Thymus (tissue), 11 donors: ENCODE data around the gene PRTG. TPM values are rescaled to one million over a fixed set of nuclear protein-coding genes. Genes with fewer than 3 reads are reported as not detected.
A peak's percentile ranks its signal among the peaks of the same experiment; 100 is the strongest.

Experiments
- DNase-seq, 9 donors: peaks; one replicate each; pipeline ENCODE4 v3.0.0-alpha.2; 2013; ENCODE audit warnings: low spot score in 9 of 9, low read depth in 6 of 9, missing footprints in 1 of 9
- H3K27ac ChIP-seq, 2 donors: one replicate each; pipeline ENCODE4 v1.5.1; 2013; ENCODE audit warnings: control low read depth in 1 of 2, low read depth in 1 of 2, low read length in 1 of 2, mild to moderate bottlenecking in 1 of 2, moderate library complexity in 1 of 2
- H3K27me3 ChIP-seq, 2 donors: one replicate each; pipeline ENCODE4 v1.5.1; 2013; ENCODE audit warnings: low read length in 1 of 2; ENCODE audit not compliant: control insufficient read depth in 2 of 2, insufficient read depth in 1 of 2
- H3K36me3 ChIP-seq, 2 donors: one replicate each; pipeline ENCODE4 v1.5.1; 2013; ENCODE audit warnings: low read length in 1 of 2, mild to moderate bottlenecking in 1 of 2, moderate library complexity in 1 of 2; ENCODE audit not compliant: control insufficient read depth in 2 of 2, insufficient read depth in 2 of 2
- H3K4me1 ChIP-seq, 2 donors: one replicate each; pipeline ENCODE4 v1.5.1; 2013; ENCODE audit warnings: low read length in 2 of 2; ENCODE audit not compliant: control insufficient read depth in 2 of 2, insufficient read depth in 2 of 2
- H3K4me3 ChIP-seq, 2 donors: one replicate each; pipeline ENCODE4 v1.5.1; 2013; ENCODE audit warnings: low read length in 2 of 2, control low read depth in 1 of 2, mild to moderate bottlenecking in 1 of 2
- H3K9me3 ChIP-seq, 2 donors: one replicate each; pipeline ENCODE4 v1.5.1; 2013; ENCODE audit warnings: low read length in 1 of 2, mild to moderate bottlenecking in 1 of 2; ENCODE audit not compliant: control insufficient read depth in 2 of 2, insufficient read depth in 1 of 2
- WGBS: extraction: QIAGEN DNeasy Blood & Tissue Kit; methylation state at CpG from one replicate; pipeline ENCODE4 v1.1.7; 2013; 5-methylcytosine and 5-hydroxymethylcytosine counted together
- polyA plus RNA-seq: library from polyadenylated mRNA; stranded (reverse); fragments of 200-250 nt; gene quantifications from one replicate; pipeline ENCODE4 v1.2.3, GENCODE V29; 2013
- total RNA-seq: library from RNA; stranded (reverse); fragments of 120-200 nt; gene quantifications from one replicate; pipeline ENCODE4 v1.2.4, GENCODE V29; 2013
- donor health status: healthy.

PRTG gene
- total and polyA plus RNA-seq, 2 donors: 0.16 to 0.99 TPM

DNA sequence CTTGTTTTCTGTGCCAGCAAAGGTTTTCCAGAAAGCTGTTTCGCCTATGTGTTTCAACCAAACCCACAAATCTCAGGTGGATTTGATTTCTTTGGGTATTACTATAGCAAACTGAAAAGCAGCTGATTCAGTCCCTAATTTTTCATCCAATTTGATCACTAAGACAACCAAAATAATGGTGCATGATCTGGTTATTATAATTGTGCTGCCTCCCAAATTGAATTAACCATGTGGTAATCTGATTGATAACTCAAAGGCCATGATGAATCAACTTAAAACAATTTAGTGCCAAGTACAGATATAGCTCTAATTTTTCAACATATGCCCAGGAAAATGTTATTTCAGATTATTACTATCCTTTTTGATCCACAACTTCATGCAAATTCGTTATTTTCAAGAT, 30.6 kb downstream of the PRTG start:
- Histone ChIP-seq H3K27ac (no peak overlapping the region), H3K4me1 (no peaks in the 10 kb centered on the region), H3K36me3 (no peaks in the 10 kb centered on the region), H3K9me3 (no peaks in the 10 kb centered on the region), H3K27me3 (no peaks in the 10 kb centered on the region), H3K4me3 (no peak overlapping the region)
- 95% methylated on average over 2 of the region's 2 CpGs for WGBS
- DNase-seq: no peak

DNA sequence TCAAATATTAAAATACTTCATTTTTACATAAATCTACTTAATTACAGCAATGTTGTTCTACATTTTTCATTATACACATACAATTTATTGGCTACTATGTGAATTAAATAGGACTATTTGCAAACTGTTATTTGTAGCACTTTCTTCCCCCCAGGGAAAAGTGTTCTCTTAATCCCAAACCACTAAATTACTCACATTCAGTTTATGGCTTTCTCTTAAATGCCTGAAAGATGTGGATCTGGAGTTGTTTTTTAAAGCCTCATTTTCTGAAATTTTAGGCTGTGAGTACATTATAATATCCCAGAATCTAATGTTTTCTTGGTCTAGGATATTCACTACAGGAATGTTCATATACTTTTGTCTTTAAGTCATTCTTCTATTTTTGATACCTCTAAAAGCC, 32.7 kb downstream of the PRTG start:
- Histone ChIP-seq H3K27ac (no peak overlapping the region), H3K4me3 (no peak overlapping the region)

DNA sequence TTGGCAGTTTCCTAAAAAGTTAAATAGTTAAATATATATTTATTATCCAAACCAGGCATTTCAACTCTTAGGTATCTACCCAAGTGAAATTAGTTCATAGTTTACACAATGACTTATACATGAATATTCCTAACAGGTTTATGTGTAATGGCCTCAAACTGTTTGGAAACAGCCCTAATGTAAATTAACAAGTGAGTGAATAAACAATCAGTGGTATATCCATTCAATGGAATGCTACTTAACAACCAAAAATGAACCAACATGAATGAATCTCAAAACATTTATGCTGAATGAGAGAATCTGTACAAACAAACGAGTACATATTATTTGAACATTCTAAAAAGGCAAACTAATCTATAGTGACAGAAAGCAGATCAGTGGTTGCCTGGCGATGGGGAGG, 33.5 kb downstream of the PRTG start:
- H3K27me3 ChIP-seq: no peaks in the 10 kb centered on the region
- H3K36me3 ChIP-seq: no peaks in the 10 kb centered on the region
- DNase-seq: no peak
- H3K4me3 ChIP-seq: no peak overlapping the region
- H3K27ac ChIP-seq: no peak overlapping the region
- H3K9me3 ChIP-seq: no peaks in the 10 kb centered on the region
- 49% methylated on average over 2 of the region's 2 CpGs for WGBS
- H3K4me1 ChIP-seq: no peaks in the 10 kb centered on the region

More for the DNA sequence above, 32.7 kb downstream of the PRTG start:
- H3K9me3 ChIP-seq: no peaks in the 10 kb centered on the region
- DNase-seq: no peak
- no peaks in the 10 kb centered on the region for H3K36me3 ChIP-seq
- H3K27me3 ChIP-seq: no peaks in the 10 kb centered on the region
- H3K4me1 ChIP-seq: no peaks in the 10 kb centered on the region

DNA sequence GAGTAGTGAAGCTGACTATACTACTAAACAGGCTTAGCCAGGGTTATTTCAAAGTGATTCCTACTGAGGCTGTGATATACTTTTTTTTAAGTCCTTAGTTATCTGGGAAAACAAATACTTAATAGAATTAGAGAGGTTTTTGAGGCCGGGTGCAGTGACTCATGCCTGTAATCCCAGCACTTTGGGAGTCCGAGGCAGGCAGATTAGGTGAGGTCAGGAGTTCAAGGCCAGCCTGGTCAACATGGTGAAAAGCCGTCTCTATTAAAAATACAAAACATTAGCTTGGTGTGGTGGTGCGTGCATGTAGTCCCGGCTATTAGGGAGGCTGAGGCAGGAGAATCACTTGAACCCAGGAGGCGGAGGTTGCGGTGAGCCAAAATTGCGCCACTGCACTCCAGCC, 34.2 kb downstream of the PRTG start:
- Histone ChIP-seq H3K36me3 (no peaks in the 10 kb centered on the region), H3K4me1 (no peaks in the 10 kb centered on the region), H3K27me3 (no peaks in the 10 kb centered on the region), H3K4me3 (no peak overlapping the region), H3K9me3 (no peaks in the 10 kb centered on the region), H3K27ac (no peak overlapping the region)
- WGBS: 98% methylated on average over 8 of the region's 8 CpGs
- DNase-seq: no peak

DNA sequence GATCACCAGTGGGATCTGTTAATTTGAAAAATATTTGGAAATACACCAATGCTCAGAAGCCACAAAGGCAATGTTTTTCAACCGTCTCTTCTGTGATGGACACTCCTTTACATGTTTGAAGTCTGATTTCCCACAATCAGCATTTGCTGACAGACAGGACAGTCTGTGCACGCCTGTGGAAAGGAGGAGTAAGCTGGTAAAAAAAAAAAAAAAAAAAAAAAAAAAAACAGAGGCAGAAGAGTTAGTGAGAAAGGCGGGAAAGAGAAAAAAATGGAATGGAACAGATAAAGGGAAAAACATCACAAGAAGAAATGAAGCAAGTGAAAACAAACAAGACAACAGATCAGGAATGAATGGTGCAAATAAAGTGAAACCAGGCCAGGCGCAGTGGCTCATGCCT, 35.0 kb downstream of the PRTG start:
- no peaks in the 10 kb centered on the region for H3K27me3 ChIP-seq
- no peak overlapping the region for H3K4me3 ChIP-seq
- DNase-seq: no peak
- no peaks in the 10 kb centered on the region for H3K9me3 ChIP-seq
- H3K36me3 ChIP-seq: no peaks in the 10 kb centered on the region
- 95% methylated on average over 4 of the region's 4 CpGs for WGBS
- H3K4me1 ChIP-seq: no peaks in the 10 kb centered on the region
- H3K27ac ChIP-seq: no peak overlapping the region

DNA sequence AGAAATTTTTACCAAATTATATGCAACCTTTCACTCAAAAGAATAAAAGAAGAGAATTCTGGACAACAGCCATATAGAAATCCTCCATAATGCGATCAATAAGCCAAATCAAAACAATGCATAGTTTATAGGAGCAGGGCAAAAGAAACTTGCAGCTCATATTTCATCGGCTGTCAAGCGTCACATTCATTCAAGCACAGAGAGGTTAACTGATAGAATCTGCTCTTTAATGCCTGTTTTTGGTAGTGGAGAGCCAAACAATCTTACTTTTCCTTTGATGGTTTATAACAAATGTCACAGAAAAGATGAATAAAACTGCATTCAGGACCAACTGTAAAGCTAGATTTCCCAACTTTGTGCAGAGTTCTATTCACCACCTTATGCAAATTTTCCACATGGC, 35.4 kb downstream of the PRTG start:
- Histone ChIP-seq H3K4me3 (no peak overlapping the region), H3K36me3 (no peaks in the 10 kb centered on the region), H3K9me3 (no peaks in the 10 kb centered on the region), H3K4me1 (no peaks in the 10 kb centered on the region), H3K27me3 (no peaks in the 10 kb centered on the region), H3K27ac (no peak overlapping the region)
- no peak for DNase-seq
- 95% methylated on average over 3 of the region's 3 CpGs for WGBS

DNA sequence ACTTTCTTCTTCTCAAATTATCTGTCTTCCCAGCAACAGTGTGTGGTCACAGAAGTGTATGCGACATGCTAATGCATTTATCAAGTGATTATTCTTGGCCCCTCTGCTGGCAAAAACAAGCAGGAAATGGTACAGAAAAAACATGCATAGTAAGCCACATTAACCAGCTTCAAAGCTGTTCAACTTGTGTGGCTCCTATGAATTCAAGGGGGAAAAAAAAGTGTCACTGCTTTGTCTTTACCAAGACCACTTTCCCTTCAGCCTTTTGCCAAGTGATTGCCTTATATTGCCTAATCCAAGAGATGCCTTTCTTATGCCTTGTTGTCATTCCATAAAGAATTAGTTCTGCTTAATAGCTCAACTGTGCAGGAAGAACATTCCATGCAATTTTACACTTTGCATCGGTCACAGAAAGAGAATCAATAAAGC, 39.1 kb downstream of the PRTG start:
- WGBS: 49% methylated on average over 2 of the region's 2 CpGs
- peak in 4 of 9 donors; percentile 14 to 59 (median 22) for DNase-seq
- H3K4me3 ChIP-seq: no peak overlapping the region
- H3K27ac ChIP-seq: no peak overlapping the region
- H3K27me3 ChIP-seq: no peaks in the 10 kb centered on the region
- H3K36me3 ChIP-seq: no peaks in the 10 kb centered on the region
- no peaks in the 10 kb centered on the region for H3K9me3 ChIP-seq
- no peaks in the 10 kb centered on the region for H3K4me1 ChIP-seq

DNA sequence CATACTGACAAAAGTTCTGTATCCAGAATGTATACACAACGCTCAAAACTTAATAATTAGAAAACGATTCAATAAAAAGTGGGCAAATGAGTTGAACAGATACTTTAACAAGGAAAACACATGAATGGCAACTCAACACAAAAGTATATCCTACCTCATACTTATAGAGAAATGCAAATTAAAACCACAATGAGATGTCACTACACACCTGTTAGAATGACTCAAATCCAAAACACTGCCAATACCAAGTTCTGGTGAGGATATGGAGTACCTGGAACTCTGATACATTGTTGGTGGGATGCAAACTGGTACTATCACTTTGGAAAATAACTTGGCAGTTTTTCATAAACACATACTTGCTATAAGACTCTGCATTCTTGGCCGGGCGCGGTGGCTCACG, 42.1 kb downstream of the PRTG start:
- Histone ChIP-seq H3K4me1 (no peaks in the 10 kb centered on the region), H3K36me3 (no peaks in the 10 kb centered on the region), H3K9me3 (no peaks in the 10 kb centered on the region), H3K27me3 (no peaks in the 10 kb centered on the region), H3K4me3 (no peak overlapping the region), H3K27ac (no peak overlapping the region)
- no peak for DNase-seq
- WGBS: 98% methylated on average over 6 of the region's 6 CpGs

DNA sequence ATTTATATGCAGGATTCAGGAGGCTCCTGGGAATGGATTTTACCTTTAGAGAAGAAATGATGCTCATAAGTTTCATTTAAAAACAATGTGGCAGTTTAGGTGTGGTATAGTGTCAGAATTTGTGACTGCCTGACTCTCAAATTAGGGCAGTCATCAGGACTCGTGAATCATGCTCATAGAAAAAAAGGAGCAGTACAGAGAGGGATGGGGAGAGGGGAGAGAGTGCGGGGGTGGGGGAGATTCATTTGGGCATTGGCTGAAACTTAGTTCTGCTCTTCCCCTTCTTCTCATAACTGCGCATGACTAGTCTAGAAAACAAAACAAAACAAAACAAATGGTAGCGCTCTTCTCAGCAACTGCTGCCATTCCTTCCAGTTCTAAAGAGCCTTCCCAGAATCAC, 44.3 kb downstream of the PRTG start:
- Histone ChIP-seq H3K4me1 (no peaks in the 10 kb centered on the region), H3K36me3 (no peaks in the 10 kb centered on the region), H3K9me3 (no peaks in the 10 kb centered on the region), H3K27ac (no peak overlapping the region), H3K4me3 (no peak overlapping the region), H3K27me3 (no peaks in the 10 kb centered on the region)
- WGBS: 86% methylated on average over 4 of the region's 4 CpGs
- no peak for DNase-seq

DNA sequence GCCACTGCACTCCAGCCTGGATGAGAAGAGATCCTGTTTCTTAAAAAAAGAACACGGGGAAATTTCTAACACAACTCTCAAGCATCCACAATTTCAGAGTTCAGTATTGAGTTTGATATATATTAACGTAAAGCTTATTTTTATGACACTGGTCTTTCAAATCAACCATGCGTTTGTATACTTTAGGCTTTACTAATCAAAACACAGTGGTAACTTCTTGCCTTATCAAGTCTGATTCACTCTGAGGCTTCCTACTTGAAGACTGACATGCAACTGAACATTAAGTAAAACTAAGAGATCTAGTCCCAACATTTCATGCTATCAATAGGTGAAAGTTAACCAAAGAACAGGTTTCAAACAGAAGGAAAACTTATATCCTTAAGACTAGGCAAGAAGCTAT, 46.7 kb downstream of the PRTG start:
- H3K27me3 ChIP-seq: no peaks in the 10 kb centered on the region

More for the DNA sequence above, 46.7 kb downstream of the PRTG start:
- Histone ChIP-seq H3K4me3 (no peak overlapping the region), H3K36me3 (no peaks in the 10 kb centered on the region), H3K4me1 (no peaks in the 10 kb centered on the region), H3K9me3 (no peaks in the 10 kb centered on the region), H3K27ac (no peak overlapping the region)
- DNase-seq: no peak
- 98% methylated on average over 3 of the region's 3 CpGs for WGBS
